Thyroid gland (tissue), 4 donors: ENCODE measurements around the gene DNAJB9. TPM values are rescaled to one million over a fixed set of nuclear protein-coding genes. Genes with fewer than 3 reads are reported as not detected.

Experiments
- DNase-seq, 2 donors: peaks; one replicate each; pipeline ENCODE4 v3.0.0-alpha.2; 2019
- H3K27ac ChIP-seq, 3 donors: fragments of 200-600 bp; sonication (generic); 1 replicate in 2 of 3; 2 replicates in 1 of 3; pipeline ENCODE4 v1.5.1; 2016 to 2019; ENCODE audit warnings: mild to moderate bottlenecking in 1 of 3, moderate library complexity in 1 of 3
- H3K27me3 ChIP-seq: fragments of 200-600 bp; sonication (generic); one replicate; pipeline ENCODE4 v1.5.1; 2019
- H3K36me3 ChIP-seq, 2 donors: fragments of 200-600 bp; sonication (generic); one replicate each; pipeline ENCODE4 v1.5.1; 2016 to 2019
- H3K4me1 ChIP-seq, 2 donors: fragments of 200-600 bp; sonication (generic); one replicate each; pipeline ENCODE4 v1.5.1; 2017 to 2019
- H3K4me3 ChIP-seq, 3 donors: fragments of 200-600 bp; sonication (generic); replicated peaks in 1 of 3; 1 replicate in 2 of 3; 2 replicates in 1 of 3; pipeline ENCODE4 v1.5.1; 2016; ENCODE audit warnings: mild to moderate bottlenecking in 1 of 3
- H3K9me3 ChIP-seq: fragments of 200-600 bp; sonication (generic); one replicate; pipeline ENCODE4 v1.5.1; 2017
- POLR2A ChIP-seq, 2 donors: fragments of 450-650 bp; IDR thresholded peaks; one replicate each; pipeline ENCODE4 v1.6.1; 2017; ENCODE audit warnings: antibody characterized with exemption in 2 of 2, mild to moderate bottlenecking in 2 of 2, moderate library complexity in 1 of 2
- WGBS, 2 donors: methylation state at CpG; one replicate each; pipeline ENCODE4 v1.1.5; 2017; 5-methylcytosine and 5-hydroxymethylcytosine counted together
- intact Hi-C: fragments of 100-400 bp; cut with DNase I; formaldehyde crosslinking; loops from one replicate; pipeline ENCODE4 v1.15.1; 2023
- total RNA-seq, 4 donors: library from RNA; depleted of rRNA; stranded (reverse); fragments of >200 nt; gene quantifications; one replicate each; pipeline ENCODE4 v1.2.3, GENCODE V29; 2016
- TF ChIP-seq, protein P1 (sequence below), 6 experiments: fragments of 200-600 bp in 3 of 6; fragments of 450-650 bp in 3 of 6; sonication (generic) in 3 of 6; IDR thresholded peaks; one replicate each; pipeline ENCODE4 v1.5.1; 2016 to 2019; ENCODE audit warnings: antibody characterized with exemption in 6 of 6, mild to moderate bottlenecking in 2 of 6, inconsistent platforms in 1 of 6, moderate library complexity in 1 of 6

Gene DNAJB9
- total RNA-seq, 4 donors from 2014 or later, result 68.4 to 105 (median 92.0) TPM

- Histone ChIP-seq H3K27ac (no peak overlapping the region), H3K27me3 (no peaks in the 10 kb centered on the region), H3K4me3 (no peak overlapping the region), H3K4me1 (peaks cover 0 to 5% of the 10 kb centered on the region in 2 donors), H3K9me3 (no peaks in the 10 kb centered on the region), H3K36me3 (peaks cover 0 to 7% of the 10 kb centered on the region in 2 donors)
- WGBS, 2 donors, result 97% methylated on average over 6 to 7 of the region's 7 CpGs
- TF ChIP-seq POLR2A (IDR thresholded peaks at IDR 0.05), result no peak
- TF ChIP-seq, protein P1, sequence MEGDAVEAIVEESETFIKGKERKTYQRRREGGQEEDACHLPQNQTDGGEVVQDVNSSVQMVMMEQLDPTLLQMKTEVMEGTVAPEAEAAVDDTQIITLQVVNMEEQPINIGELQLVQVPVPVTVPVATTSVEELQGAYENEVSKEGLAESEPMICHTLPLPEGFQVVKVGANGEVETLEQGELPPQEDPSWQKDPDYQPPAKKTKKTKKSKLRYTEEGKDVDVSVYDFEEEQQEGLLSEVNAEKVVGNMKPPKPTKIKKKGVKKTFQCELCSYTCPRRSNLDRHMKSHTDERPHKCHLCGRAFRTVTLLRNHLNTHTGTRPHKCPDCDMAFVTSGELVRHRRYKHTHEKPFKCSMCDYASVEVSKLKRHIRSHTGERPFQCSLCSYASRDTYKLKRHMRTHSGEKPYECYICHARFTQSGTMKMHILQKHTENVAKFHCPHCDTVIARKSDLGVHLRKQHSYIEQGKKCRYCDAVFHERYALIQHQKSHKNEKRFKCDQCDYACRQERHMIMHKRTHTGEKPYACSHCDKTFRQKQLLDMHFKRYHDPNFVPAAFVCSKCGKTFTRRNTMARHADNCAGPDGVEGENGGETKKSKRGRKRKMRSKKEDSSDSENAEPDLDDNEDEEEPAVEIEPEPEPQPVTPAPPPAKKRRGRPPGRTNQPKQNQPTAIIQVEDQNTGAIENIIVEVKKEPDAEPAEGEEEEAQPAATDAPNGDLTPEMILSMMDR (IDR thresholded peaks at IDR 0.05), result no peak
- intact Hi-C loops, result no loop called here
- DNase-seq, result no peak
These were observed 9.3 kb downstream of the DNAJB9 start for GRCh38 chr7:108578937-108579336.

DNA sequence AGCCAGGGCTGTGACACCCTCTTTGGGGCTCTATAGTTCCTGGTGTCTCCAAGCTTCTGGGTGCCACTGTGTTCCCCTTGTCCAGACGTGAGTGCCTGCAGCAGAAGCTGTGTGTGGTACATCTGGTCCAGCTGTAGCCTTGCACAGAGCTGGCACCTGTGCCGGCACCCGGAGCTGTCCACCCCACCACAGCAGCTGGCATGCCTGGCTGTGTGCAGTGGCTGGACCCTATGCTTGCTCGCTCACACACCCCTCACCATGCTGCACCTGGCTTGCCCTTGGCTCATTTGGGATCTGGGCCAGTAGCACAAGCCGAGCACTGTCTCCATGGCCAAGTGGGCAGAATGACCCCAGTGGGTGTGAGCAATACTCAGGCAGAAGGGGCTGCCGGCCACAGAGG, 10.6 kb downstream of the DNAJB9 start:
- H3K27ac ChIP-seq, result no peak overlapping the region
- WGBS, 2 donors, result 67 to 77% methylated on average over 3 to 6 of the region's 6 CpGs
- TF ChIP-seq, protein P1 (IDR thresholded peaks at IDR 0.05), result no peak
- no peak for TF ChIP-seq POLR2A (IDR thresholded peaks at IDR 0.05)
- peaks cover 0 to 7% of the 10 kb centered on the region in 2 donors for H3K36me3 ChIP-seq
- no peaks in the 10 kb centered on the region for H3K4me1 ChIP-seq
- H3K9me3 ChIP-seq, result no peaks in the 10 kb centered on the region
- no peaks in the 10 kb centered on the region for H3K27me3 ChIP-seq
- H3K4me3 ChIP-seq, result no peak overlapping the region
- intact Hi-C loops, result no loop called here
- DNase-seq, result no peak

GRCh38 chr7:108581655-108582491, 12.2 kb downstream of the DNAJB9 start:
- TF ChIP-seq POLR2A (IDR thresholded peaks at IDR 0.05), result no peak
- TF ChIP-seq, protein P1 (IDR thresholded peaks at IDR 0.05), result no peak
- 56 to 58% methylated on average over 4 of the region's 4 CpGs for WGBS, 2 donors
- peaks cover 0 to 7% of the 10 kb centered on the region in 2 donors for H3K36me3 ChIP-seq
- H3K27me3 ChIP-seq, result no peaks in the 10 kb centered on the region
- DNase-seq, result no peak
- no peak overlapping the region for H3K27ac ChIP-seq
- H3K4me3 ChIP-seq, result no peak overlapping the region
- H3K9me3 ChIP-seq, result no peaks in the 10 kb centered on the region
- intact Hi-C loops, result no loop called here
- no peaks in the 10 kb centered on the region for H3K4me1 ChIP-seq

DNA sequence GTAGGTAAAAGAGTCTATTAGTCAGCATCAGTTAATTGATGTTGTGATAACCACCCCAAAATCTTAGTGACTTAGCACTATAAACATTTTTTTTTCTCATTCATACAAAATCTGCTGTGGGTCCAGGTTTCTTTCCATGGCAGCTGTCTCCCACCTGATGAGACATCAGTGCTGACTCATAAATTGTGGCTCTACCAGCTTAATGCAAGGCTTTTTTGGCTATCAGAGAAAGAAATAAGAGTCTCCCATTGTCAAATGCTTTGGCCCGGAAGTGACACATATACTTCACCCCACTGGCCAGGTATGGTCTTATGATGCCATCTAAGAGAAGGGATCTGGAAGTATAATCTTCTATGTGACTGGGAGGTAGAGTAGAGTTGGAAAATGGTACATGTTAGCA, 14.5 kb downstream of the DNAJB9 start:
- intact Hi-C loops, result no loop called here
- Histone ChIP-seq H3K9me3 (no peaks in the 10 kb centered on the region), H3K36me3 (peaks cover 0 to 3% of the 10 kb centered on the region in 2 donors), H3K27ac (no peak overlapping the region), H3K4me3 (no peak overlapping the region), H3K4me1 (no peaks in the 10 kb centered on the region), H3K27me3 (no peaks in the 10 kb centered on the region)
- TF ChIP-seq, protein P1 (IDR thresholded peaks at IDR 0.05), result no peak
- TF ChIP-seq POLR2A (IDR thresholded peaks at IDR 0.05), result no peak
- whole genome bisulfite sequencing, 2 donors, result 84 to 100% methylated on average over 1 of the region's 1 CpG
- no peak for DNase-seq

- Histone ChIP-seq H3K27me3 (no peaks in the 10 kb centered on the region), H3K27ac (no peak overlapping the region), H3K36me3 (no peaks in the 10 kb centered on the region), H3K9me3 (no peaks in the 10 kb centered on the region), H3K4me3 (no peak overlapping the region), H3K4me1 (no peaks in the 10 kb centered on the region)
- WGBS, 2 donors, result 82 to 87% methylated on average over 2 of the region's 2 CpGs
- intact Hi-C loops, result no loop called here
- TF ChIP-seq, protein P1 (IDR thresholded peaks at IDR 0.05), result no peak
- TF ChIP-seq POLR2A (IDR thresholded peaks at IDR 0.05), result no peak
- no peak for DNase-seq
These were observed 16.2 kb downstream of the DNAJB9 start for GRCh38 chr7:108585843-108586242.
